ENCODE data around the gene ZBTB20. TPM values are rescaled to one million over a fixed set of nuclear protein-coding genes. Genes with fewer than 3 reads are reported as not detected.
A peak's percentile ranks its signal among the peaks of the same experiment; 100 is the strongest.

Gene ZBTB20
- total and polyA plus RNA-seq, 10 of the 15 experiments (the other 5 are each of a cell fraction or from before 2014, with no cell fraction given), result 0.20 to 5.5 (median 2.2) TPM

DNA sequence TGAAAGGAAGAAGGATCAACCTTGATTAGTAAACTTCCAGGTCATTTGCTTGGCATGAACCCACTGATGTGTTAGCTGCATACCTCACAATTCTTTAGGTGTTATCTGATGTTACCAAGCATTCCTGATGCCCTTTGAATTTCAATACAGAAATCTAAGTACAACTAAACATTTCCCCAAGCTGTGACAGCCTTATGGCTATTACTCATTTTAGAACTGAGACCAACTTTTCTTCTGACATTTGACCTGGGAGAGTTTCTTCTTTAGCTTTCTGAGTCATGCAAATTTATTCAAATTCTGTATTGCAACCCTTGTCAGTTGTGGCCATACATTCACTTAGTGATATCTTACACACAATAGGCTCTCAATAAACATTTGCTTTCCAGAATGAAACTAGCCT, 729.0 kb downstream of the ZBTB20 start (continued):
- TF ChIP-seq CUX1 (IDR thresholded peaks at IDR 0.05; ENCODE audit: insufficient replicate concordance, low read depth, low read length), result no peak
- TF ChIP-seq TCF3 (IDR thresholded peaks at IDR 0.05; ENCODE audit: borderline replicate concordance, insufficient read depth, low read depth, low read length), result no peak
- TF ChIP-seq MYC (IDR thresholded peaks at IDR 0.05; ENCODE audit: insufficient read depth, insufficient read length, insufficient replicate concordance, low read length, severe bottlenecking), result no peak
- TF ChIP-seq, protein P1, sequence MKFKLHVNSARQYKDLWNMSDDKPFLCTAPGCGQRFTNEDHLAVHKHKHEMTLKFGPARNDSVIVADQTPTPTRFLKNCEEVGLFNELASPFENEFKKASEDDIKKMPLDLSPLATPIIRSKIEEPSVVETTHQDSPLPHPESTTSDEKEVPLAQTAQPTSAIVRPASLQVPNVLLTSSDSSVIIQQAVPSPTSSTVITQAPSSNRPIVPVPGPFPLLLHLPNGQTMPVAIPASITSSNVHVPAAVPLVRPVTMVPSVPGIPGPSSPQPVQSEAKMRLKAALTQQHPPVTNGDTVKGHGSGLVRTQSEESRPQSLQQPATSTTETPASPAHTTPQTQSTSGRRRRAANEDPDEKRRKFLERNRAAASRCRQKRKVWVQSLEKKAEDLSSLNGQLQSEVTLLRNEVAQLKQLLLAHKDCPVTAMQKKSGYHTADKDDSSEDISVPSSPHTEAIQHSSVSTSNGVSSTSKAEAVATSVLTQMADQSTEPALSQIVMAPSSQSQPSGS (IDR thresholded peaks at IDR 0.05; ENCODE audit: low read length), result no peak
- TF ChIP-seq CEBPZ (IDR thresholded peaks at IDR 0.05; ENCODE audit: low read depth, low read length), result no peak
- TF ChIP-seq SMAD1 (IDR thresholded peaks at IDR 0.05; ENCODE audit: low read depth, partially characterized antibody), result no peak
- no peak for TF ChIP-seq ZBTB33 (IDR thresholded peaks at IDR 0.05)
- no peak for TF ChIP-seq HDAC6 (IDR thresholded peaks at IDR 0.05; ENCODE audit: unreplicated experiment)
- TF ChIP-seq CBX3 (IDR thresholded peaks at IDR 0.05; ENCODE audit: borderline replicate concordance, low read depth), result no peak
- no peak for TF ChIP-seq MYB (IDR thresholded peaks at IDR 0.05; ENCODE audit: borderline replicate concordance, low read depth, low read length)
- TF ChIP-seq, protein P2, sequence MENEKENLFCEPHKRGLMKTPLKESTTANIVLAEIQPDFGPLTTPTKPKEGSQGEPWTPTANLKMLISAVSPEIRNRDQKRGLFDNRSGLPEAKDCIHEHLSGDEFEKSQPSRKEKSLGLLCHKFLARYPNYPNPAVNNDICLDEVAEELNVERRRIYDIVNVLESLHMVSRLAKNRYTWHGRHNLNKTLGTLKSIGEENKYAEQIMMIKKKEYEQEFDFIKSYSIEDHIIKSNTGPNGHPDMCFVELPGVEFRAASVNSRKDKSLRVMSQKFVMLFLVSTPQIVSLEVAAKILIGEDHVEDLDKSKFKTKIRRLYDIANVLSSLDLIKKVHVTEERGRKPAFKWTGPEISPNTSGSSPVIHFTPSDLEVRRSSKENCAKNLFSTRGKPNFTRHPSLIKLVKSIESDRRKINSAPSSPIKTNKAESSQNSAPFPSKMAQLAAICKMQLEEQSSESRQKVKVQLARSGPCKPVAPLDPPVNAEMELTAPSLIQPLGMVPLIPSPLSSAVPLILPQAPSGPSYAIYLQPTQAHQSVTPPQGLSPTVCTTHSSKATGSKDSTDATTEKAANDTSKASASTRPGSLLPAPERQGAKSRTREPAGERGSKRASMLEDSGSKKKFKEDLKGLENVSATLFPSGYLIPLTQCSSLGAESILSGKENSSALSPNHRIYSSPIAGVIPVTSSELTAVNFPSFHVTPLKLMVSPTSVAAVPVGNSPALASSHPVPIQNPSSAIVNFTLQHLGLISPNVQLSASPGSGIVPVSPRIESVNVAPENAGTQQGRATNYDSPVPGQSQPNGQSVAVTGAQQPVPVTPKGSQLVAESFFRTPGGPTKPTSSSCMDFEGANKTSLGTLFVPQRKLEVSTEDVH (IDR thresholded peaks at IDR 0.05; ENCODE audit: low read depth, partially characterized antibody), result no peak
- TF ChIP-seq, protein P3, sequence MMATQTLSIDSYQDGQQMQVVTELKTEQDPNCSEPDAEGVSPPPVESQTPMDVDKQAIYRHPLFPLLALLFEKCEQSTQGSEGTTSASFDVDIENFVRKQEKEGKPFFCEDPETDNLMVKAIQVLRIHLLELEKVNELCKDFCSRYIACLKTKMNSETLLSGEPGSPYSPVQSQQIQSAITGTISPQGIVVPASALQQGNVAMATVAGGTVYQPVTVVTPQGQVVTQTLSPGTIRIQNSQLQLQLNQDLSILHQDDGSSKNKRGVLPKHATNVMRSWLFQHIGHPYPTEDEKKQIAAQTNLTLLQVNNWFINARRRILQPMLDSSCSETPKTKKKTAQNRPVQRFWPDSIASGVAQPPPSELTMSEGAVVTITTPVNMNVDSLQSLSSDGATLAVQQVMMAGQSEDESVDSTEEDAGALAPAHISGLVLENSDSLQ (IDR thresholded peaks at IDR 0.05), result peak; percentile 41; the same call in 1 of the 2 replicates
